ENCODE results near the gene RTKN. TPM values are rescaled to one million over a fixed set of nuclear protein-coding genes. Genes with fewer than 3 reads are reported as not detected.

RTKN gene
- total and polyA plus RNA-seq, 2 of the 13 experiments (the other 11 are each of a cell fraction or from before 2014, with no cell fraction given), result 159 to 166 TPM

DNA sequence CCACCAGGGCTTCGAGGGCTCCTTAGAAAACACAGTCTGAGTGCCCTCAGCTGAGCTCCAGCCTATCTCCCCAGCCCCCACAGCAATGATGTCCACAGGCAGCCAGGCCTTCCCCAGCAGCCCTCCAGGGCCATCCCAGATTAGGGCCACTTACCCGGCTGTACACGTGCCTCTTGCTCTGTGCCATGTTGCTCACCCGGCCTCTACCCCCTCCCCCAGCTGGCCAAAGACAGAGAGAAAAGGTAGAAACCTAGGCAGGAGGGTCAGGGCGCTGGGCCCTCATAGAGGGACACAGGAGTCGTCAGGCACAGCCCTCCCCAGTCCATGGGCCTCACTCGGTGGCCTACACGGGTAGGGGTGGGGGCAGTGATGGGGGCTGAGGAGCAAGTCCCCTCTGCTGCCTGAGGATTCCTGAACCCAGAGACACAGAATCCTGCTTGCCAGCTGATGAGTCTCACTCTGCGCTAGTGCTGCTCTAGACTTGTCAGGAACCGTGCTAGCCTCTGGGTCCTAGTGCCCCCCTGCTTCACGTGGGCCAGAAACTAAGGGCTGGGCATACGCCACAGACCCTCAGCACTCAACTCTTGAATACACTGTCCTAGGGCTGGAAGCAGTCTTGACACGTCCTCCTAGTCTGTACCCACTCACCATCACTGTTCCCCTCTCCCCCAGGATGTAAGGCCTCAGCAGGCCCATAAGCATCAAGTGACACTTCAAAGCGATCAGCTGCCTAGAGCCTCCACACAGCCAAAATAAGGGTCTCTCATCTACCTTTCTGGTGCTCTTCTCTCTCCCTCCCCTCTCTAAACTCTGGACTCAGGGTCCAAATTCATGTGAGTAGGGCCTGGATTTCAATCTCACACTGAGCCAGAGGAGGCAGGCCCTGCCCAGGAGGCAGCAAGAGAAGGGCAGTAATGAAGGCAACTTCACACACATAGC lies 61.6 kb downstream of the RTKN start, which contains the start of gene DCTN1 (continued):
- TF ChIP-seq, protein P1, sequence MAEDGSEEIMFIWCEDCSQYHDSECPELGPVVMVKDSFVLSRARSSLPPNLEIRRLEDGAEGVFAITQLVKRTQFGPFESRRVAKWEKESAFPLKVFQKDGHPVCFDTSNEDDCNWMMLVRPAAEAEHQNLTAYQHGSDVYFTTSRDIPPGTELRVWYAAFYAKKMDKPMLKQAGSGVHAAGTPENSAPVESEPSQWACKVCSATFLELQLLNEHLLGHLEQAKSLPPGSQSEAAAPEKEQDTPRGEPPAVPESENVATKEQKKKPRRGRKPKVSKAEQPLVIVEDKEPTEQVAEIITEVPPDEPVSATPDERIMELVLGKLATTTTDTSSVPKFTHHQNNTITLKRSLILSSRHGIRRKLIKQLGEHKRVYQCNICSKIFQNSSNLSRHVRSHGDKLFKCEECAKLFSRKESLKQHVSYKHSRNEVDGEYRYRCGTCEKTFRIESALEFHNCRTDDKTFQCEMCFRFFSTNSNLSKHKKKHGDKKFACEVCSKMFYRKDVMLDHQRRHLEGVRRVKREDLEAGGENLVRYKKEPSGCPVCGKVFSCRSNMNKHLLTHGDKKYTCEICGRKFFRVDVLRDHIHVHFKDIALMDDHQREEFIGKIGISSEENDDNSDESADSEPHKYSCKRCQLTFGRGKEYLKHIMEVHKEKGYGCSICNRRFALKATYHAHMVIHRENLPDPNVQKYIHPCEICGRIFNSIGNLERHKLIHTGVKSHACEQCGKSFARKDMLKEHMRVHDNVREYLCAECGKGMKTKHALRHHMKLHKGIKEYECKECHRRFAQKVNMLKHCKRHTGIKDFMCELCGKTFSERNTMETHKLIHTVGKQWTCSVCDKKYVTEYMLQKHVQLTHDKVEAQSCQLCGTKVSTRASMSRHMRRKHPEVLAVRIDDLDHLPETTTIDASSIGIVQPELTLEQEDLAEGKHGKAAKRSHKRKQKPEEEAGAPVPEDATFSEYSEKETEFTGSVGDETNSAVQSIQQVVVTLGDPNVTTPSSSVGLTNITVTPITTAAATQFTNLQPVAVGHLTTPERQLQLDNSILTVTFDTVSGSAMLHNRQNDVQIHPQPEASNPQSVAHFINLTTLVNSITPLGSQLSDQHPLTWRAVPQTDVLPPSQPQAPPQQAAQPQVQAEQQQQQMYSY (CRISPR knock-in tag; IDR thresholded peaks at IDR 0.05), result no peak
- peak; percentile 51 for TF ChIP-seq ZNF883 (CRISPR knock-in tag; IDR thresholded peaks at IDR 0.05; ENCODE audit: not compliant biosample characterization)
- TF ChIP-seq GATAD1 (CRISPR knock-in tag; IDR thresholded peaks at IDR 0.05), result no peak
- TF ChIP-seq, protein P2, sequence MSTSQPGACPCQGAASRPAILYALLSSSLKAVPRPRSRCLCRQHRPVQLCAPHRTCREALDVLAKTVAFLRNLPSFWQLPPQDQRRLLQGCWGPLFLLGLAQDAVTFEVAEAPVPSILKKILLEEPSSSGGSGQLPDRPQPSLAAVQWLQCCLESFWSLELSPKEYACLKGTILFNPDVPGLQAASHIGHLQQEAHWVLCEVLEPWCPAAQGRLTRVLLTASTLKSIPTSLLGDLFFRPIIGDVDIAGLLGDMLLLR (CRISPR knock-in tag; IDR thresholded peaks at IDR 0.05), result no peak
- TF ChIP-seq, protein P3, sequence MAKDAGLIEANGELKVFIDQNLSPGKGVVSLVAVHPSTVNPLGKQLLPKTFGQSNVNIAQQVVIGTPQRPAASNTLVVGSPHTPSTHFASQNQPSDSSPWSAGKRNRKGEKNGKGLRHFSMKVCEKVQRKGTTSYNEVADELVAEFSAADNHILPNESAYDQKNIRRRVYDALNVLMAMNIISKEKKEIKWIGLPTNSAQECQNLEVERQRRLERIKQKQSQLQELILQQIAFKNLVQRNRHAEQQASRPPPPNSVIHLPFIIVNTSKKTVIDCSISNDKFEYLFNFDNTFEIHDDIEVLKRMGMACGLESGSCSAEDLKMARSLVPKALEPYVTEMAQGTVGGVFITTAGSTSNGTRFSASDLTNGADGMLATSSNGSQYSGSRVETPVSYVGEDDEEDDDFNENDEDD (CRISPR knock-in tag; IDR thresholded peaks at IDR 0.05; ENCODE audit: borderline replicate concordance), result no peak
- no peak for TF ChIP-seq TCF7 (IDR thresholded peaks at IDR 0.05; ENCODE audit: low read depth)
